Testis (tissue), 3 donors: ENCODE measurements around the gene RASSF7. TPM values are rescaled to one million over a fixed set of nuclear protein-coding genes. Genes with fewer than 3 reads are reported as not detected.

Source experiments
- DNase-seq: peaks from one replicate; pipeline ENCODE4 v3.0.0-alpha.2; 2019
- H3K27ac ChIP-seq, 2 donors: fragments of 200-600 bp; sonication (generic); one replicate each; pipeline ENCODE4 v1.5.1; 2019
- H3K27me3 ChIP-seq: fragments of 200-600 bp; sonication (generic); one replicate; pipeline ENCODE4 v1.5.1; 2019
- H3K36me3 ChIP-seq: fragments of 200-600 bp; sonication (generic); one replicate; pipeline ENCODE4 v1.5.1; 2017; ENCODE audit warnings: low read depth; ENCODE audit errors: missing control alignments
- H3K4me1 ChIP-seq: fragments of 200-600 bp; sonication (generic); one replicate; pipeline ENCODE4 v1.5.1; 2019
- H3K4me3 ChIP-seq, 2 donors: fragments of 200-600 bp; sonication (generic); one replicate each; pipeline ENCODE4 v1.5.1; 2017 to 2019
- H3K9me3 ChIP-seq: fragments of 200-600 bp; sonication (generic); one replicate; pipeline ENCODE4 v1.5.1; 2017
- POLR2A ChIP-seq: fragments of 450-650 bp; IDR thresholded peaks from one replicate; pipeline ENCODE4 v1.6.1; 2017; ENCODE audit warnings: antibody characterized with exemption, mild to moderate bottlenecking, moderate library complexity
- WGBS, 2 donors: methylation state at CpG; one replicate each; pipeline ENCODE4 v1.1.5; 2018; 5-methylcytosine and 5-hydroxymethylcytosine counted together
- intact Hi-C: fragments of 100-400 bp; cut with DNase I; formaldehyde crosslinking; loops from one replicate; pipeline ENCODE4 v1.15.1; 2023; ENCODE audit warnings: low total_unique reads
- polyA plus RNA-seq: library from polyadenylated mRNA; stranded (reverse); fragments of 350-450 nt; fragmentation: Illumina TruSeq; extraction: RNeasy Lipid Tissue Mini Kit (QIAGEN cat#74804); gene quantifications from one replicate; pipeline ENCODE4 v1.2.3, GENCODE V29; 2014; ENCODE audit warnings: low read depth, low replicate concordance; ENCODE audit not compliant: insufficient read depth
- total RNA-seq, 2 donors: library from RNA; depleted of rRNA; stranded (reverse); fragments of >200 nt; gene quantifications; one replicate each; pipeline ENCODE4 v1.2.3, GENCODE V29; 2016
- TF ChIP-seq, protein P1 (sequence below), 3 experiments: fragments of 450-650 bp in 2 of 3; fragments of 200-600 bp in 1 of 3; sonication (generic) in 1 of 3; IDR thresholded peaks; one replicate each; pipeline ENCODE4 v1.5.1; 2016 to 2019; ENCODE audit warnings: antibody characterized with exemption in 3 of 3, mild to moderate bottlenecking in 2 of 3, moderate library complexity in 1 of 3

RASSF7 gene
- total and polyA plus RNA-seq, 3 donors from 2014 or later, result 13.2 to 35.7 (median 22.0) TPM

GRCh38 chr11:551131-551530 lies 9.6 kb upstream of the RASSF7 start:
- H3K36me3 ChIP-seq, result no peaks in the 10 kb centered on the region
- DNase-seq, result no peak
- H3K4me1 ChIP-seq, result peaks cover 12% of the 10 kb centered on the region
- no peaks in the 10 kb centered on the region for H3K27me3 ChIP-seq
- TF ChIP-seq POLR2A, result no peak
- TF ChIP-seq, protein P1, sequence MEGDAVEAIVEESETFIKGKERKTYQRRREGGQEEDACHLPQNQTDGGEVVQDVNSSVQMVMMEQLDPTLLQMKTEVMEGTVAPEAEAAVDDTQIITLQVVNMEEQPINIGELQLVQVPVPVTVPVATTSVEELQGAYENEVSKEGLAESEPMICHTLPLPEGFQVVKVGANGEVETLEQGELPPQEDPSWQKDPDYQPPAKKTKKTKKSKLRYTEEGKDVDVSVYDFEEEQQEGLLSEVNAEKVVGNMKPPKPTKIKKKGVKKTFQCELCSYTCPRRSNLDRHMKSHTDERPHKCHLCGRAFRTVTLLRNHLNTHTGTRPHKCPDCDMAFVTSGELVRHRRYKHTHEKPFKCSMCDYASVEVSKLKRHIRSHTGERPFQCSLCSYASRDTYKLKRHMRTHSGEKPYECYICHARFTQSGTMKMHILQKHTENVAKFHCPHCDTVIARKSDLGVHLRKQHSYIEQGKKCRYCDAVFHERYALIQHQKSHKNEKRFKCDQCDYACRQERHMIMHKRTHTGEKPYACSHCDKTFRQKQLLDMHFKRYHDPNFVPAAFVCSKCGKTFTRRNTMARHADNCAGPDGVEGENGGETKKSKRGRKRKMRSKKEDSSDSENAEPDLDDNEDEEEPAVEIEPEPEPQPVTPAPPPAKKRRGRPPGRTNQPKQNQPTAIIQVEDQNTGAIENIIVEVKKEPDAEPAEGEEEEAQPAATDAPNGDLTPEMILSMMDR (IDR thresholded peaks at IDR 0.05), result no peak
- H3K4me3 ChIP-seq, result no peak overlapping the region
- intact Hi-C loops, result loop anchor here (10.0 kb wide), 1 partner anchor 174 kb away; no protein-coding TSS in a partner anchor
- WGBS, 2 donors, result 72 to 79% methylated on average over 11 to 16 of the region's 16 CpGs
- H3K9me3 ChIP-seq, result no peaks in the 10 kb centered on the region
- no peak overlapping the region for H3K27ac ChIP-seq

- intact Hi-C loops, result loop anchor here (10.0 kb wide), 1 partner anchor 173 kb away; no protein-coding TSS in a partner anchor
These were observed 9.2 kb upstream of the RASSF7 start for GRCh38 chr11:551596-551995.

GRCh38 chr11:553083-553987 lies 7.4 kb upstream of the RASSF7 start:
- Histone ChIP-seq H3K4me3 (no peak overlapping the region), H3K27me3 (no peaks in the 10 kb centered on the region), H3K9me3 (no peaks in the 10 kb centered on the region), H3K36me3 (no peaks in the 10 kb centered on the region), H3K4me1 (peaks cover 12% of the 10 kb centered on the region), H3K27ac (no peak overlapping the region)
- intact Hi-C loops, result loop anchor here (10.0 kb wide), 1 partner anchor 171 kb away; no protein-coding TSS in a partner anchor
- TF ChIP-seq, protein P1 (IDR thresholded peaks at IDR 0.05), result no peak
- no peak for TF ChIP-seq POLR2A
- 78 to 81% methylated on average over 21 to 27 of the region's 27 CpGs for WGBS, 2 donors
- no peak for DNase-seq

More at GRCh38 chr11:551596-551995, 9.2 kb upstream of the RASSF7 start:
- Histone ChIP-seq H3K27me3 (no peaks in the 10 kb centered on the region), H3K27ac (no peak overlapping the region), H3K4me1 (peaks cover 12% of the 10 kb centered on the region), H3K36me3 (no peaks in the 10 kb centered on the region), H3K9me3 (no peaks in the 10 kb centered on the region), H3K4me3 (no peak overlapping the region)
- TF ChIP-seq, protein P1 (IDR thresholded peaks at IDR 0.05), result no peak
- no peak for TF ChIP-seq POLR2A
- DNase-seq, result no peak
- WGBS, 2 donors, result 54 to 72% methylated on average over 5 to 11 of the region's 12 CpGs

DNA sequence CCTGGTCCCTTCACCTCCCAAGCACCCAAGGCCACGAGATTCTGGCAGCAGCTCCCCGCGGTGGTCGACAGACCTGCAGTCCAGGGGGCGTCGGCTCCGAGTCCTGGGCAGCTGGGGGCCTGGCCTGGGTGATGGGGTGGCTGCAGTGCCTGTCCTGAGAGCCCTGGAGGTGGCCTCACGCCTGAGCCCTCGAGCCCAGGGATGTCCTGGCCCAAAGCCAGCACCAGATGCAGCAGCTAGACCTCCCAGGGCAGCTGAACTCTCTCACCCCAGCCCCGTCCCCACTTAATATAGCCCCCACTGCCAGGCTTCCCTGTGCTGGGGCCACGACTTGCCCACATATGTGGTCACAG lies 6.8 kb upstream of the RASSF7 start:
- H3K27ac ChIP-seq, result no peak overlapping the region
- no peak overlapping the region for H3K4me3 ChIP-seq
- no peaks in the 10 kb centered on the region for H3K36me3 ChIP-seq
- no peak for TF ChIP-seq POLR2A
- TF ChIP-seq, protein P1 (IDR thresholded peaks at IDR 0.05), result no peak
- no peaks in the 10 kb centered on the region for H3K27me3 ChIP-seq
- WGBS, 2 donors, result 42 to 53% methylated on average over 8 to 10 of the region's 11 CpGs
- no peaks in the 10 kb centered on the region for H3K9me3 ChIP-seq
- no peak for DNase-seq
- peaks cover 12% of the 10 kb centered on the region for H3K4me1 ChIP-seq
- intact Hi-C loops, result loop anchor here (10.0 kb wide), 1 partner anchor 171 kb away; no protein-coding TSS in a partner anchor
